ENCODE results near the gene SBF2. TPM values are rescaled to one million over a fixed set of nuclear protein-coding genes. Genes with fewer than 3 reads are reported as not detected.

The SBF2 gene
- total and polyA plus RNA-seq, 2 donors (not counting 1 experiment from before 2014, with no cell fraction given) = 5.6 to 17.7 TPM

DNA sequence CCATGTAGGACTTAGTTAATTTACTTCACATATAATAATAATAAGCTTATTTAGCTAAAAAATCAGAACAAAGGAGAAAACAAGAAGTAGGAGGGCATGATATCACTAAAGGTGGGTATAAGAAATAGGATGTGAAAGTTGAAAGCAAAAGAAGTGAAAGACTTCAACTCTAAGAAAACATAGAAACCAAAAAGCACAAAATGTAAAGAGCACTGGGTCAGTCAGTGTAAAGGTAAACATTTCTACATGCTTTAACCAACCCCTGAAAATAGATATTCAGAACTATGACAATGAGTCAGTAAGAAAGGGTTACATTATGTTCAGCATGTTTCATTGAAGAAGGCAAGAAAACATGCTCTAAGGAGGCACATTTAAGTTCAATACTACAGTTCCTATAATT is 331.3 kb downstream of the SBF2 start:
- ChIA-PET CTCF (interaction anchor here (1.4 to 3.5 kb wide), 2 partner anchors 10 to 205 kb away, joined by 3 to 20 read pairs; no protein-coding TSS in a partner anchor), POLR2A (no interaction called here)
- H3K27me3 ChIP-seq (replicated peaks in 1 of 4; ENCODE audit: control extremely low read depth in 1 of 4, control insufficient read depth in 3 of 4, insufficient read depth in 4 of 4, low read length in 3 of 4) = no peaks in the 10 kb centered on the region
- H3K9me3 ChIP-seq (ENCODE audit: control extremely low read depth in 1 of 3, control insufficient read depth in 2 of 3, insufficient read depth in 1 of 3, low read length in 2 of 3) = peaks cover 0 to 8% (median 0%) of the 10 kb centered on the region in 3 donors
- no peaks in the 10 kb centered on the region for H4K20me1 ChIP-seq (ENCODE audit: control insufficient read depth, insufficient read depth, low read length, poor library complexity, severe bottlenecking)
- H3K36me3 ChIP-seq (replicated peaks in 1 of 2; ENCODE audit: control extremely low read depth in 1 of 2, control insufficient read depth in 1 of 2, extremely low read depth in 1 of 2, insufficient read depth in 2 of 2, low read length in 1 of 2) = no peaks in the 10 kb centered on the region
- H3K4me3 Mint-ChIP-seq = peak overlapping the region; percentile 53
- DNase-seq (peak; percentile 34), ATAC-seq (ENCODE audit: low read depth) (peak; percentile 64)
- H2AFZ ChIP-seq (ENCODE audit: insufficient read depth, low read depth, low read length, poor library complexity, severe bottlenecking) = peak overlapping the region; percentile 22
- no peak overlapping the region for H3K9ac ChIP-seq (ENCODE audit: low read length)
- no peaks in the 10 kb centered on the region for H3K9me3 Mint-ChIP-seq (ENCODE audit: insufficient read depth)
- peak overlapping the region in 1 of 5 experiments; percentile 20 for H3K4me3 ChIP-seq (ENCODE audit: control extremely low read depth in 1 of 5, extremely low read depth in 1 of 5, insufficient read depth in 1 of 5, low read depth in 2 of 5, low read length in 4 of 5)
- H3K27ac ChIP-seq (ENCODE audit: low read length in 2 of 2) = peak overlapping the region in 1 of 2 donors; percentile 71
- peaks cover 5 to 10% of the 10 kb centered on the region in 2 donors for H3K4me1 ChIP-seq (ENCODE audit: control insufficient read depth in 2 of 2, insufficient read depth in 2 of 2, low read length in 2 of 2)
- TF ChIP-seq EZH2 (IDR thresholded peaks at IDR 0.05; ENCODE audit: borderline replicate concordance, insufficient read depth, low read depth, low read length, poor library complexity, severe bottlenecking) = no peak
- TF ChIP-seq, protein P1, sequence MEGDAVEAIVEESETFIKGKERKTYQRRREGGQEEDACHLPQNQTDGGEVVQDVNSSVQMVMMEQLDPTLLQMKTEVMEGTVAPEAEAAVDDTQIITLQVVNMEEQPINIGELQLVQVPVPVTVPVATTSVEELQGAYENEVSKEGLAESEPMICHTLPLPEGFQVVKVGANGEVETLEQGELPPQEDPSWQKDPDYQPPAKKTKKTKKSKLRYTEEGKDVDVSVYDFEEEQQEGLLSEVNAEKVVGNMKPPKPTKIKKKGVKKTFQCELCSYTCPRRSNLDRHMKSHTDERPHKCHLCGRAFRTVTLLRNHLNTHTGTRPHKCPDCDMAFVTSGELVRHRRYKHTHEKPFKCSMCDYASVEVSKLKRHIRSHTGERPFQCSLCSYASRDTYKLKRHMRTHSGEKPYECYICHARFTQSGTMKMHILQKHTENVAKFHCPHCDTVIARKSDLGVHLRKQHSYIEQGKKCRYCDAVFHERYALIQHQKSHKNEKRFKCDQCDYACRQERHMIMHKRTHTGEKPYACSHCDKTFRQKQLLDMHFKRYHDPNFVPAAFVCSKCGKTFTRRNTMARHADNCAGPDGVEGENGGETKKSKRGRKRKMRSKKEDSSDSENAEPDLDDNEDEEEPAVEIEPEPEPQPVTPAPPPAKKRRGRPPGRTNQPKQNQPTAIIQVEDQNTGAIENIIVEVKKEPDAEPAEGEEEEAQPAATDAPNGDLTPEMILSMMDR (IDR thresholded peaks at IDR 0.05) = no peak
- intact Hi-C loops (cut with micrococcal nuclease) = no loop called here
- peaks cover 13% of the 10 kb centered on the region for H3K4me1 Mint-ChIP-seq
- no peaks in the 10 kb centered on the region for H3K27me3 Mint-ChIP-seq
- peak overlapping the region; percentile 42 for H3K4me2 ChIP-seq (replicated peaks; ENCODE audit: low read depth, low read length, poor library complexity, severe bottlenecking)
- H3K79me2 ChIP-seq (ENCODE audit: control insufficient read depth, insufficient read depth, low read length) = no peaks in the 10 kb centered on the region
- H3K27ac Mint-ChIP-seq = peak overlapping the region; percentile 84

DNA sequence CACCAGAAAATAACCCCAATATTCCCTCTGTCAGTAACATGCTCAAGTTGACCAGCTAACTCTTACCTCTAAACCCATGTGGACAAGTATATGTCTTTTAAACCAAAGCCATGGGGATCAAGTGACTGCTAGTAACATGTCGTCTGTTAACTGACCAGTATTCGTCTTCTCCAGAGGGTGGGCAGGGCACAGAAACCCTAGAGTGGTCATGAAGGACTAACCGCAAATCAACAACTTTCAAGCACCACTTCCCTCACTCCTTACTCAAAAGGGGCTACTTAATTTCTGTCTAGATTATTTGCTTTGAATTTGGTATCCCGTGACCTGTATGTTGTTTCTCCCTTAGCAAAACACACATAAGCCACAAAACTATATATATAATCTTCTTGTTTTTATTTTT is 336.9 kb downstream of the SBF2 start:
- Histone ChIP-seq H3K36me3 (replicated peaks in 1 of 2; ENCODE audit: control extremely low read depth in 1 of 2, control insufficient read depth in 1 of 2, extremely low read depth in 1 of 2, insufficient read depth in 2 of 2, low read length in 1 of 2) (no peaks in the 10 kb centered on the region), H3K9ac (ENCODE audit: low read length) (no peak overlapping the region), H2AFZ (ENCODE audit: insufficient read depth, low read depth, low read length, poor library complexity, severe bottlenecking) (no peak overlapping the region), H3K27me3 (replicated peaks in 1 of 4; ENCODE audit: control extremely low read depth in 1 of 4, control insufficient read depth in 3 of 4, insufficient read depth in 4 of 4, low read length in 3 of 4) (no peaks in the 10 kb centered on the region), H3K27ac (ENCODE audit: low read length in 2 of 2) (no peak overlapping the region), H4K20me1 (ENCODE audit: control insufficient read depth, insufficient read depth, low read length, poor library complexity, severe bottlenecking) (no peaks in the 10 kb centered on the region), H3K4me2 (replicated peaks; ENCODE audit: low read depth, low read length, poor library complexity, severe bottlenecking) (no peak overlapping the region), H3K9me3 (ENCODE audit: control extremely low read depth in 1 of 3, control insufficient read depth in 2 of 3, insufficient read depth in 1 of 3, low read length in 2 of 3) (no peaks in the 10 kb centered on the region), H3K79me2 (ENCODE audit: control insufficient read depth, insufficient read depth, low read length) (no peaks in the 10 kb centered on the region), H3K4me1 (ENCODE audit: control insufficient read depth in 2 of 2, insufficient read depth in 2 of 2, low read length in 2 of 2) (no peaks in the 10 kb centered on the region), H3K4me3 (ENCODE audit: control extremely low read depth in 1 of 5, extremely low read depth in 1 of 5, insufficient read depth in 1 of 5, low read depth in 2 of 5, low read length in 4 of 5) (no peak overlapping the region)
- ChIA-PET CTCF (no interaction called here), POLR2A (no interaction called here)
- Mint-ChIP-seq H3K27ac (no peak overlapping the region), H3K9me3 (ENCODE audit: insufficient read depth) (no peaks in the 10 kb centered on the region), H3K27me3 (no peaks in the 10 kb centered on the region), H3K4me3 (no peak overlapping the region), H3K4me1 (peaks cover 2% of the 10 kb centered on the region)
- no peak for ATAC-seq (ENCODE audit: low read depth)
- DNase-seq = no peak
- TF ChIP-seq, protein P1 (IDR thresholded peaks at IDR 0.05) = no peak
- TF ChIP-seq EZH2 (IDR thresholded peaks at IDR 0.05; ENCODE audit: borderline replicate concordance, insufficient read depth, low read depth, low read length, poor library complexity, severe bottlenecking) = no peak
- 100% methylated on average over 1 of the region's 4 CpGs for WGBS (ENCODE audit: insufficient coverage)
- intact Hi-C loops (cut with micrococcal nuclease) = no loop called here

Data from B cell (primary cell).